Femur (tissue), 1 donor: Measurements from ENCODE around the gene LRRC56.
A peak's percentile ranks its signal among the peaks of the same experiment; 100 is the strongest.

ENCODE experiments used
- DNase-seq: peaks from one replicate; pipeline ENCODE4 v3.0.0-alpha.2; 2017

Gene LRRC56

DNA sequence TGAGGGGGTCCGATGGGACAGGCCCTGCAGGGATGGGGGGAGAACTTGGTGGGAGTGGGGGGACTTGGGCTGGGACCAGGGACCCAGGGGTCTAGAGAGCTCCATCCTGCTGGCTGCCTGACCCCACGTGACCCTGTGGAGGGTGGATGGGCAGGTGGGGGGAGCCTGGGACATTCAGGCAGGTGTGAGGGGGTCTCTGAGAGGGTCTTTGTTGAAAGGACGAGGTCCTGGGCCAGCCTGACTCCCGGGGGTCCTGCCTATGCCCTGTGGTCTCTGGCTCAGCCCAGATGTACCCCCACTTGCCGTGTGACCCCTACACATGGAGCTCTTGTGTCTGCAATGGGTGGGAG is 7.5 kb downstream of the LRRC56 start:
- no peak for DNase-seq

DNA sequence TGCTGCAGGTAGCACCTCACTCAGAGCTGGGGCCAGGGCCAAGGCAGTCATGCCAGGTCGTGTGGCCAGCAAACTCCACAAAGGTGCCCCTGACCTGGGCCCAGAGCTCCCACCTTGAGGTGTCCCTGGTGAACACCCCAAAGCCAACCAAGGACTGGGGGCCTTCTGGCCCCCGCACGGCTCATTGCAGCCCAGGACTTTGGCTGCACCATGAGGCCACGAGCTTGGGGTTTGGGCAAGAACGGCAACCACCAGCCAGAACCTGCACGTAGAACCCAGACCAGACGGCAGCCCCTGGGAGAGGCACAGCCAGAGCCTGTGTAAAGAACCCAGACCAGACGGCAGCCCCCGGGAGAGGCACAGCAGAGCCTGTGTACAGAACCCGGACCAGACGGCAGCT is 7.8 kb downstream of the LRRC56 start:
- DNase-seq = no peak

- DNase-seq = no peak
Measured at GRCh38 chr11:548700-549603, 11.6 kb downstream of the LRRC56 start.

DNA sequence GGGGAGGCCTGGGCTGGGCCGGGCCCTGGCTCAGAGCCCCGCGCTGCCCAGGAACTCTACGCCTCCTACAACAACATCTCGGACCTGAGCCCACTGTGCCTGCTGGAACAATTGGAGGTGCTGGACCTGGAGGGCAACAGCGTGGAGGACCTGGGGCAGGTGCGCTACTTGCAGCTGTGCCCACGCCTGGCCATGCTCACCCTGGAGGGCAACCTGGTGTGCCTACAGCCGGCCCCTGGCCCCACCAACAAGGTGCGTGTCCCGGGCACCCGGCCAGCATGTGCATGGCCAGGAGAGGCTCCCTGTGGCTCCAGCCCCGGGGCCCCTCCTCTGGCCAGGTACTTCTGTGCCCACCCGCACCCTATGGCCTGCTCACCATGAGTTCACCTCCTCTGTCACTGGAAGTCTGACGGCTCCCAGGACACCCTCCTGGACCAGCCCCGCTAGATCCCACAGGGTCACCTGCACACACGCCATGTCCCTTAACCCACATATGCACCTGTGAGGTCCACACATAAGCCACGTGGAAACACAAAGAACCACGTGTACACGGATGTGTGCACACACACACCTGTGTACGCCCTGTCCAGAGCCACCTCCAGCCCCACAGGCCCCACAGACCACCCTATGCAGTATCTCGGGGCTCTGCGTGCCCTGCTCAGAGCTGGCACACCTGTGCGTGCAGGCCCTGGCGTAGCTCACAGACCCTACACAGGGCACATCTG is 12.9 kb downstream of the LRRC56 start:
- no peak for DNase-seq

- DNase-seq = no peak
Measured at GRCh38 chr11:550746-551085, 13.4 kb downstream of the LRRC56 start.

DNA sequence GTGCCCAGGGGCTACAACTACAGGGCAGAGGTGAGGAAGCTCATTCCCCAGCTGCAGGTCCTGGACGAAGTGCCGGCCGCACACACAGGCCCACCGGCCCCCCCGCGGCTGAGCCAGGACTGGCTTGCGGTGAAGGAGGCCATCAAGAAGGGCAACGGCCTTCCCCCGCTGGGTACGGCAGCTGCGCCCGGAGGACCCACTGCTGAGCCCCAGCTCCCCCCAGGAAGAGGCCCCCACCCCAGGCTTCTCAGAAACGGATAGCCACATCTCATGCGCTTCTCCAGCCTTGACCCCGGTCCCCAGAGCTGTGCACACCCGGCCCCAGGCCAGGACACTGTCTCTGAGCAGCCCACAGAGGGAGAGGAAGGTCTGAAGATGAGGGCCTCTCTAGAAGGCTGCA is 13.8 kb downstream of the LRRC56 start:
- no peak for DNase-seq

- DNase-seq = no peak
Measured at GRCh38 chr11:551596-551995, 14.3 kb downstream of the LRRC56 start.

DNA sequence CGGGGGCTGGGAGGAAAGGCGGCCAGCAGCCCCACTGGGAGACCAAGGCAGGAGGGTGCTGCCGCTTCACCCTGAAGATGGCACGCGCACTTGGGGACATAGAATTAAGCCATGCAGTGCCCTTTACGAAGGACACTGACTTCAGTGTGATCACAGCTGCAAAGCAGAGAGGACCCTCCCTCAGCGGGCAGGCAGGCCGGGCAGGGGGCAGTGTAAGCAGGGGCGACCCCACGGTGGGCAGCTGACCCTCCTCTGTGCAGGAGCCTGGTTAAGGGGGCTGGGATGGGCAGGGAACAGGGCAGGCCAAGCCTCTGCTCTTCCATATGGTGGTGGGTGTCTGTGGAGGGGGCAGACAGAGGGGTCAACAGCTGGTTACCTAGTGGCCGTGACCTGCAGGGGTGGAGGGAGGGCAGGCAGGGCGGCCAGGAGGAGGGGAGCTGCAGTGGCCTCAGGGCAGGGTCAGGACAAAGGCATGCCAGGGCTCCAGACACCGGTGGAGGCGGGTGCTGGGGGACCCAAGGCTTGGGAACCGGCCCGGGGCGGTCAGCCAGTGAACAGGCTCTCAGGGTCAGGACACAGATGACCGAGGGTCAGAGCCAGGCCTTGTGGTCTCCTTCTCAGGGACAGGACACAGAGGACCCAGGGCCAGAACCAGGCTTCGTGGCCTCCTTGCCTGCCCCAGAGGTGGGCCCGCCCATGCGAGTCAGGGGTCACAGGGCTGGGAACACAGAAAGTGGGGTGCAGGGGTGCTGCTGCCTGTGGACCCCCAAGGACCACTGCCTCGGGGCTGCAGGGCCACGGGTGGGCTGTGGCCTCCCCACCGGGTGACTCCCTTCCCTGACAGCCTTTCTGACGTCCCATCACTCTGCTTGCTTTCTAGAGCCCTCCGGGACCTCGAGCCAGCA is 16.0 kb downstream of the LRRC56 start:
- no peak for DNase-seq

- DNase-seq = no peak
Measured at GRCh38 chr11:553988-554340, 16.6 kb downstream of the LRRC56 start.

GRCh38 chr11:554428-555226 is 17.3 kb downstream of the LRRC56 start:
- DNase-seq = no peak

GRCh38 chr11:555227-555779 is 18.0 kb downstream of the LRRC56 start:
- DNase-seq = no peak

DNA sequence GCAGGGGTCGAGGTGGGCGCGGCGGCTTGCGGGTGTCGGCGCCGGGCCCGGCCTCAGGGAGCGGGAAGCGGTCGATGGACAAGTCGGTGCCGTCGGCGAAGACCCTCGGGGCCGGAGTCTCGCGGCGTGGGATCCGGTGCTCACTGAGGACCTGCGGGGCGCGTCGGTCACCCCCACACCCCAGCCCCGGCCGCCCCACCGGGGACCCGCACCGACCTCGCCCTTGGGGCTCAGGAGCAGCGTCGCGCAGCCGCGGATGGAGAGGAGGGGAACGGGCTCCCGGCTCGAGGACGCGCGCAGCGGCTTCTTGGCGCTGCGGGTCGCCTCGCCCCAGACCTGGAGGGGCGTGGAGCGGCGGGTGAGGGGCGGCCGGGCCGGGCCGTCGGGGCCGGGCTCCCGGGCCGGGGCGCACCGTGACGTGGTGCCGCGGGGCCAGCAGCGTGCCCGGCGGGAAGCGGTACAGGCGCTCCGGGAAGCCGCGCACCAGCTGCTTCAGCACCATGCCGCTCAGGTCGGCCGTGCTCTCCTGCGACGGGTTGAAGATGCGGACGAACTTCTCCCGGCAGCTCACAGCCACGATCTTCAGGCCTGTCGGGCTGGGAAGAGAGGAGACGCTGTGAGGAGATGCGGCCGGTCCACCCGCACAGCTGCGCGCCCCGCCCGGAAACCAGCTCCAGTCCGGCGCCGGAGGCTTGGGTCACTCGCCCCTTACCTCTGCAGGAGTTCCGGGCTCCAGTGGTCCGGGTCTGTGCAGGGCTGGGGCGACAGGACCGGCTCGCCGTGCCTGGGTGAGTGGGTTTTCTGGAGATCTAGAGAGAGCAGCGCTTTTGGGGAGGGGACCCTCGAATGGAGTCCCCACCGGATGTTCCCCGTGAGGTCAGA is 18.7 kb downstream of the LRRC56 start:
- DNase-seq = no peak

GRCh38 chr11:556662-557256 is 19.4 kb downstream of the LRRC56 start:
- DNase-seq = no peak

GRCh38 chr11:557328-558132 is 20.2 kb downstream of the LRRC56 start:
- DNase-seq = no peak

- DNase-seq = no peak
Measured at GRCh38 chr11:558503-558902, 21.2 kb downstream of the LRRC56 start.

DNA sequence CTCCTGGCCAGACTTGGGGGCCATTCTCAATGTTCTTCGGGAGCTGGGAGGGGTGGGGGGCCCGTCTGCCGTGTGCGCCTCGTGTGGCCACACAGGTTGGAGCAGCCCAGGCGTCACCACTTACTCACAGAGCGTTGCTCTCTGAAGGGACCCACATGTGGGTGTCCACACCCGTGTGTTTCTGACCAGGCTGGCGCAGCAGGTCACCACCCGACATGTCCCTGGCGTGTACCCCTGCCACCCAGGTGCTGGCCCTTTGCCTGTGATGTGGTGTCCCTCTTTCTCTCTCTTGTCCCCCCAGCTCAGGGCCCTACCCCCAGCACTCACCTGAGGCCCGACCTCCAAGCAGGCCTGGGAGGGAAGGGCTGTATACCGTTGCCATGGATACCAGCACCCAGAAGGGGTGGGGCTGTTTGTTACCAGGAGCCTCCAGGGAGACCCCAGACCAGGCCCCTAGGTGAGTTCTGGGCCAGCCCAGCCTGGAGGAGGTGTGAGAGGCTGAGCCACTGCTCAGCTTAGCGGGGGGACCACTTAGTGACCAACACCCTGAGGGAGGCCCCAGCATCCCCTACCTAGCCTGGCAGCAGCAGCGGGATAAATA is 21.8 kb downstream of the LRRC56 start:
- no peak for DNase-seq

- no peak for DNase-seq
Measured at GRCh38 chr11:559712-560304, 22.5 kb downstream of the LRRC56 start.

GRCh38 chr11:560305-561147 is 23.2 kb downstream of the LRRC56 start, which contains the start of the genes LMNTD2 and RASSF7:
Gene LMNTD2 (minus strand): TSS chr11:560738. CDS start chr11:560716, 22 bp downstream.
Gene RASSF7 (plus strand): TSS chr11:560970. CDS start chr11:561769, 799 bp downstream.
- peak; percentile 93 for DNase-seq
